Upper lobe of left lung (tissue), 6 donors: ENCODE results near the gene RTL9. TPM values are rescaled to one million over a fixed set of nuclear protein-coding genes. Genes with fewer than 3 reads are reported as not detected.
"Not testable (repeated sequence)": the region's sequence is repeated elsewhere in the genome, so short reads cannot be mapped to it uniquely, and the experiment has no call there.

Experiments used
- ATAC-seq, 2 donors: fragments of 200-7000 bp; cut with Tn5 transposase; one replicate each; pipeline ENCODE4 v1.9.1; 2022; ENCODE audit warnings: mild to moderate bottlenecking in 2 of 2, moderate library complexity in 2 of 2; ENCODE audit not compliant: low FRiP score in 2 of 2
- DNase-seq, 2 donors: peaks; one replicate each; pipeline ENCODE4 v3.0.0-alpha.2; 2019 to 2020
- H3K27ac ChIP-seq, 4 donors: fragments of 200-600 bp; sonication (generic); one replicate each; pipeline ENCODE4 v1.5.1; 2016 to 2019
- H3K27me3 ChIP-seq, 4 donors: fragments of 200-600 bp; sonication (generic); one replicate each; pipeline ENCODE4 v1.5.1; 2017 to 2019
- H3K36me3 ChIP-seq, 4 donors: fragments of 200-600 bp; sonication (generic); one replicate each; pipeline ENCODE4 v1.5.1; 2016 to 2019
- H3K4me1 ChIP-seq, 4 donors: fragments of 200-600 bp; sonication (generic); one replicate each; pipeline ENCODE4 v1.5.1; 2018 to 2019
- H3K4me3 ChIP-seq, 4 donors: fragments of 200-600 bp; sonication (generic); one replicate each; pipeline ENCODE4 v1.5.1; 2017 to 2019; ENCODE audit warnings: mild to moderate bottlenecking in 2 of 4, moderate library complexity in 1 of 4
- H3K9me3 ChIP-seq, 4 donors: fragments of 200-600 bp; sonication (generic); one replicate each; pipeline ENCODE4 v1.5.1; 2018 to 2019
- CTCF ChIP-seq, 6 experiments: fragments of 450-650 bp in 4 of 6; fragments of 200-600 bp in 2 of 6; sonication (generic) in 2 of 6; IDR thresholded peaks; one replicate each; pipeline ENCODE4 v1.5.1; 2016 to 2019; ENCODE audit warnings: antibody characterized with exemption in 6 of 6
- EP300 ChIP-seq, 4 donors: sonication (generic); formaldehyde crosslinking; IDR thresholded peaks; one replicate each; pipeline ENCODE4 v1.5.1; 2017; ENCODE audit warnings: antibody characterized with exemption in 4 of 4, control low read depth in 2 of 4
- POLR2A ChIP-seq, 4 donors: fragments of 450-650 bp; IDR thresholded peaks; one replicate each; pipeline ENCODE4 v1.5.1; 2016 to 2017; ENCODE audit warnings: antibody characterized with exemption in 4 of 4, mild to moderate bottlenecking in 2 of 4
- POLR2AphosphoS5 ChIP-seq, 2 donors: sonication (generic); formaldehyde crosslinking; IDR thresholded peaks; one replicate each; pipeline ENCODE4 v1.5.1; 2017; ENCODE audit warnings: antibody characterized with exemption in 2 of 2
- WGBS, 2 donors: methylation state at CpG; one replicate each; pipeline ENCODE4 v1.1.5; 2017 to 2018; 5-methylcytosine and 5-hydroxymethylcytosine counted together
- total RNA-seq, 6 donors: library from RNA; depleted of rRNA in 4 of 6; stranded (reverse); fragments of >200 nt in 4 of 6; gene quantifications; one replicate each; pipeline versions ENCODE4 v1.1.0 to v1.2.1, GENCODE V29; 2016 to 2021
- donor health status: DM: no; HTN: no; CAD: no; lungs with moderate emphysema.
- donor health status: DM: no; HTN: yes; CAD: no; lungs with severe emphysema.

RTL9 gene
- total RNA-seq, 6 donors from 2014 or later, result under 0.01 to 0.51 (median 0.18) TPM; not detected in 2

GRCh38 chrX:110326712-110327111, 31.9 kb upstream of the RTL9 start:
- TF ChIP-seq EP300 (IDR thresholded peaks at IDR 0.05) (no peak), POLR2AphosphoS5 (IDR thresholded peaks at IDR 0.05) (no peak), POLR2A (IDR thresholded peaks at IDR 0.05) (no peak)
- 71 to 90% methylated on average over 4 of the region's 4 CpGs for WGBS, 2 donors
- ATAC-seq (no peak), DNase-seq (no peak)
- H3K27me3 ChIP-seq, result no peaks in the 10 kb centered on the region
- no peaks in the 10 kb centered on the region for H3K4me1 ChIP-seq
- no peak overlapping the region for H3K27ac ChIP-seq
- no peaks in the 10 kb centered on the region for H3K9me3 ChIP-seq
- no peak overlapping the region for H3K4me3 ChIP-seq
- no peaks in the 10 kb centered on the region for H3K36me3 ChIP-seq

GRCh38 chrX:110327336-110327735, 31.3 kb upstream of the RTL9 start:
- peak in 1 of 2 donors; percentile 17 for ATAC-seq
- TF ChIP-seq CTCF (IDR thresholded peaks at IDR 0.05), result no peak
- no peak for TF ChIP-seq POLR2A (IDR thresholded peaks at IDR 0.05)
- TF ChIP-seq POLR2AphosphoS5 (IDR thresholded peaks at IDR 0.05), result no peak
- TF ChIP-seq EP300 (IDR thresholded peaks at IDR 0.05), result no peak
- no peaks in the 10 kb centered on the region for H3K36me3 ChIP-seq
- no peak overlapping the region for H3K4me3 ChIP-seq
- no peaks in the 10 kb centered on the region for H3K9me3 ChIP-seq
- H3K27ac ChIP-seq, result no peak overlapping the region
- WGBS, 2 donors, result 78 to 83% methylated on average over 1 of the region's 1 CpG
- no peak for DNase-seq
- no peaks in the 10 kb centered on the region for H3K4me1 ChIP-seq
- no peaks in the 10 kb centered on the region for H3K27me3 ChIP-seq

- H3K36me3 ChIP-seq, DNase-seq, H3K27me3 ChIP-seq, H3K4me1 ChIP-seq, H3K27ac ChIP-seq, H3K9me3 ChIP-seq, H3K4me3 ChIP-seq, ATAC-seq: not testable (repeated sequence)
- WGBS, 2 donors, result 76 to 100% methylated on average over 1 of the region's 1 CpG
Observed at GRCh38 chrX:110328613-110329012, 30.0 kb upstream of the RTL9 start.

DNA sequence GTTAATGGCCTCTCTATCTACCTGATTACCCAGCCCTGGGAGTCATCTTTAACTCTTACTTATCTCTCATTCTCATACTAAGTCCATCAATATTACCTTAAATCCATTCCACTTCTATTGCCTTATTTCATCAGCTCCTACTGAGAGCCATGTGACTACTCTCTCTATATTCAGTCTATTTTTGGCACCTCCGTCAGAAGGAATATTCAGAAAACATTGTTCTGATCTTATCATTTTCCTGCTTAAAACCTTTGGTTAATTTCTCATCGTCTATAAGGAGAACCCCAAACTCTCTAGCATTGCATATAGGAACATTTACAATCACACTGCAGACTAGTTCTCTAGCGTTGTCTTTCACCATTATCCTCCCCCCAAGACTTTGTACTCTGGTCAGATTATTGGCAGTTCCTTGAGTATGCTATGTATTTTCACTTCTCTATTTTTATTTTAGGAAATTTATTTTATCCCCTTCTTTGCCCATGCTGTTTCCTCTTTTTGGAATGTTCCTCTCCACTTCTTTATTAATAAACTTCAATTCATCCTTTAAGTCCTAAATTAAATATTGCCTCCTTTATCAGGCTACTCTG, 27.1 kb upstream of the RTL9 start:
- Histone ChIP-seq H3K4me3 (no peak overlapping the region), H3K9me3 (no peaks in the 10 kb centered on the region), H3K27me3 (no peaks in the 10 kb centered on the region), H3K36me3 (no peaks in the 10 kb centered on the region), H3K27ac (no peak overlapping the region), H3K4me1 (no peaks in the 10 kb centered on the region)
- DNase-seq (no peak), ATAC-seq (no peak)
- WGBS, 2 donors, result 55 to 66% methylated on average over 3 of the region's 3 CpGs
- TF ChIP-seq EP300 (IDR thresholded peaks at IDR 0.05) (no peak), POLR2A (IDR thresholded peaks at IDR 0.05) (no peak), POLR2AphosphoS5 (IDR thresholded peaks at IDR 0.05) (no peak), CTCF (IDR thresholded peaks at IDR 0.05) (no peak)

DNA sequence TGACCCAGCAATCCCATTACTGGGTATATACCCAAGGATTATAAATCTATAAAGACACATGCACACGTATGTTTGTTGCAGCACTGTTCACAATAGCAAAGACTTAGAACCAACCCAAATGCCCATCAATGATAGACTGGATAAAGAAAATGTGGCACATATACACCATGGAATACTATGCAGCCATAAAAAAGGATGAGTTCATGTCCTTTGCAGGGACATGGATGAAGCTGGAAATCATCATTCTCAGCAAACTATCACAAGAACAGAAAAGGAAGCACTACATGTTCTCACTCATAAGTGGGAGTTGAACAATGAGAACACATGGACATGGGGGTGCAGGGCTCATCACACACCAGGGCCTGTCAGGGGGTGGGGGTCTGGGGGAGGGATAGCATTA, 25.2 kb upstream of the RTL9 start:
- not testable (repeated sequence) for H3K27ac ChIP-seq, H3K4me1 ChIP-seq, H3K36me3 ChIP-seq, DNase-seq, ATAC-seq, H3K4me3 ChIP-seq, H3K9me3 ChIP-seq, H3K27me3 ChIP-seq
- WGBS, 2 donors, result 86 to 100% methylated on average over 1 of the region's 1 CpG

GRCh38 chrX:110338935-110339334, 19.7 kb upstream of the RTL9 start:
- peak in 1 of 2 donors; percentile 29 for DNase-seq
- H3K4me3 ChIP-seq, result no peak overlapping the region
- H3K4me1 ChIP-seq, result no peaks in the 10 kb centered on the region
- no peaks in the 10 kb centered on the region for H3K36me3 ChIP-seq
- H3K27ac ChIP-seq, result no peak overlapping the region
- TF ChIP-seq POLR2AphosphoS5 (IDR thresholded peaks at IDR 0.05), result no peak
- no peak for TF ChIP-seq EP300 (IDR thresholded peaks at IDR 0.05)
- TF ChIP-seq POLR2A (IDR thresholded peaks at IDR 0.05), result no peak
- no peak for TF ChIP-seq CTCF (IDR thresholded peaks at IDR 0.05)
- 49 to 50% methylated on average over 4 of the region's 4 CpGs for WGBS, 2 donors
- ATAC-seq, result no peak
- H3K27me3 ChIP-seq, result no peaks in the 10 kb centered on the region
- H3K9me3 ChIP-seq, result no peaks in the 10 kb centered on the region
